Choroid plexus epithelial cell (primary cell): ENCODE data around the gene IL16.

ENCODE experiments used
- DNase-seq: peaks from one replicate; pipeline ENCODE4 v3.0.0-alpha.2; 2010; ENCODE audit warnings: low read depth
- H3K4me3 ChIP-seq: 2 replicates; pipeline ENCODE4 v1.5.1; 2011; ENCODE audit warnings: low read depth, mild to moderate bottlenecking, control low read depth, low read length, moderate library complexity
- TF ChIP-seq, protein P1 (sequence below): conservative IDR thresholded peaks from 2 replicates; pipeline ENCODE4 v1.5.1; 2011; ENCODE audit warnings: low read depth, mild to moderate bottlenecking, control low read depth, inconsistent platforms, low read length, moderate library complexity

The IL16 gene

DNA sequence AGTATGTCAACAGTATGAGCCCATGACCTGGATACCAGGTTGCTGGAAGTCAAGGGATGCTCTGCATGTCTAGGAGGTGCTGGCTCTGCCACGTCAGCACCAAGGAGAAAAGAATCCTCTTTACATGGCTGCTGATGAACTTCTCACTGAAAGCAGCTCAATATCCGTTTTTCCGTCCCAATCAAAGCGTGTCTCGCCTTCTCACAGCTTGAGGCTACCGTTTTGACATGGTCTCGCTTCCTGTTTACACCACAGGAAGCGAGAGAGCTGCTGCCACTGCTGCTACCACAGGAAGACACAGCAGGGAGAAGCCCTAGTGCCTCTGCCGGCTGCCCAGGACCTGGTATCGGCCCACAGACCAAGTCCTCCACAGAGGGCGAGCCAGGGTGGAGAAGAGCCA is 100.0 kb downstream of the IL16 start:
- no peak overlapping the region for H3K4me3 ChIP-seq
- TF ChIP-seq, protein P1, sequence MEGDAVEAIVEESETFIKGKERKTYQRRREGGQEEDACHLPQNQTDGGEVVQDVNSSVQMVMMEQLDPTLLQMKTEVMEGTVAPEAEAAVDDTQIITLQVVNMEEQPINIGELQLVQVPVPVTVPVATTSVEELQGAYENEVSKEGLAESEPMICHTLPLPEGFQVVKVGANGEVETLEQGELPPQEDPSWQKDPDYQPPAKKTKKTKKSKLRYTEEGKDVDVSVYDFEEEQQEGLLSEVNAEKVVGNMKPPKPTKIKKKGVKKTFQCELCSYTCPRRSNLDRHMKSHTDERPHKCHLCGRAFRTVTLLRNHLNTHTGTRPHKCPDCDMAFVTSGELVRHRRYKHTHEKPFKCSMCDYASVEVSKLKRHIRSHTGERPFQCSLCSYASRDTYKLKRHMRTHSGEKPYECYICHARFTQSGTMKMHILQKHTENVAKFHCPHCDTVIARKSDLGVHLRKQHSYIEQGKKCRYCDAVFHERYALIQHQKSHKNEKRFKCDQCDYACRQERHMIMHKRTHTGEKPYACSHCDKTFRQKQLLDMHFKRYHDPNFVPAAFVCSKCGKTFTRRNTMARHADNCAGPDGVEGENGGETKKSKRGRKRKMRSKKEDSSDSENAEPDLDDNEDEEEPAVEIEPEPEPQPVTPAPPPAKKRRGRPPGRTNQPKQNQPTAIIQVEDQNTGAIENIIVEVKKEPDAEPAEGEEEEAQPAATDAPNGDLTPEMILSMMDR: no peak
- peak; percentile 54 for DNase-seq

DNA sequence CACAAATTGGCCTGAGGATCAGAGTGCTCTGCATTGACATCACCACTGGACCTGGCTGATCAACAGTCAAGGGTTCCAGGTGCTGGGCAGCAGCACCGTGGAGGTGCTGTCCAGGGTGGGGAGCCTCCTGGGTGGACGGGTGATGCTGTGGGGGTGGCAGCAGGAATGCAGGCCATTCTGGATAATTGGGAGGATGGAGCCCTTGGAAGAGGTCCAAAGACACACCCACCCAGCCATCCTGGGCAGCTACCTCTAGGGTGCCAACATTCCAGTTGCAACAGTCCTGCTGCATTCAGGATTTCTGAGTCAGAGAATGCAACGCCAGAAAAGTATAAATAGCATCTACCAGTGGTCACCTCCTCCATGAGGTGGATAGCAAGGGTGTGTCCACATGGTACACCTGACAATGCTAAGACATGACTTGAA is 100.5 kb downstream of the IL16 start:
- H3K4me3 ChIP-seq: no peak overlapping the region
- TF ChIP-seq, protein P1: no peak
- peak; percentile 39 for DNase-seq

DNA sequence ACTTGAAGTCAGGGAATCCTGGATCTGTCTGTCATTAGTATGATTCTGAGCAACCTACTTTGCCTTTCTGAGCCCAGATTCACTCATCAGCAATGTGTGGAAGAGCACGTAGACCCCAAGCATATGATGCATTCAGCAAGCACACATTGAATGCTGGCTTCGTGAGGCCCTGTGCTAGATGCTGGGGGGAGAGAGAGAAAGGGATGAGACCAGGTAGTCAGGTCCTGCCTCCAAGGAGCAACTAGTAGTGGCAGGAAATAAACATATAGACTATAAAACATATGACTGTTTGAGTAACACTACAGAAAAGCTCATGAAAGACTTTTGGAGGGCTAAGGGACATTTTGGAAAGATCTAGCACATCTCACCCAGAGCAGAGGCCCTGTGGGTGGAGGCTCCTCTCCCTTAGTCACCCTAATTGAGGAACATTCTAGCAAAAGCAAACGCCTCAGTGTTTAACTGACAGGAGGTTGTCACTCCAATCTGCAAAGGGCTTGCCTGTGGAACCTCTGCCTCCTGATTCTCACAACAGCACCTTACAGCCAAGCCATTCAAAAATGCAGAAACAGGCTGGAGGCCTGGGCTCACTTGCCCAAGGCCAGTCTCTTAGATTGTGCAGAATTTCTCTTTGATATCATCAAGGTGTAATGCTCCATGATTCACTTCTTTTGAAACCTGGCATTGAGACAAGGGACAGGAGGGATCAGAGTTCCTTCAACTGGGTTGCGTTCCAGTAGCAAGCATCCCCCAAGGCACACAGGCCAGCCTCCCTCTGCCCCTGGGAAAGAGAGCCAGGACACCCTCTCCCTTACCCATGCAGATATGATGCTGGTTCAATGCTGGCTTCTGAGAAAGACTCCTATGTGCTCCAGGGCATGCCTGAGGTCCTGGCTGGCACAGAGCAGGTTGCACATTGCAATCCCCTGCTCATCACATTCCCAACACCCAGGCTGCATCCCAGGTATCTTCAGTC is 101.2 kb downstream of the IL16 start:
- TF ChIP-seq, protein P1: no peak
- no peak for DNase-seq
- no peak overlapping the region for H3K4me3 ChIP-seq

DNA sequence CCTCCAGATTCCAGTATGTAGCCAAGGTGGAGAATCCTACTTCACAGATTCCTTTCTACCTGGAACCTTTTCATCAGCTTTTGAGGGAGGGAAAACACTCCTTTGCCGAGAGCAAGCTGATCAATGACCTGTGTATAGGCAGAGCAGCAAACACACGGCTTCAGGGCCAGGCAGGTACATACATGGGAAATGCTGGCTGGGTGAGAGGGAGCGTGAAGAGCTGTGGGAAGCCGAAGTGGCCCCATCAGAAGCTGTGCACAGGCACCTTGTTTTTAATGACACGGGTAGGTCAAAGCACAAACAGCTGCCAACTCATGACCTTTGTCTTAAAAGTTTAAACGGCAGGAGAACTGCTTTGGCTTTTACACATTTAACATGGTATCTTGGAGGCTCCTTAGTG is 101.9 kb downstream of the IL16 start:
- DNase-seq: no peak
- no peak overlapping the region for H3K4me3 ChIP-seq
- TF ChIP-seq, protein P1: no peak

DNA sequence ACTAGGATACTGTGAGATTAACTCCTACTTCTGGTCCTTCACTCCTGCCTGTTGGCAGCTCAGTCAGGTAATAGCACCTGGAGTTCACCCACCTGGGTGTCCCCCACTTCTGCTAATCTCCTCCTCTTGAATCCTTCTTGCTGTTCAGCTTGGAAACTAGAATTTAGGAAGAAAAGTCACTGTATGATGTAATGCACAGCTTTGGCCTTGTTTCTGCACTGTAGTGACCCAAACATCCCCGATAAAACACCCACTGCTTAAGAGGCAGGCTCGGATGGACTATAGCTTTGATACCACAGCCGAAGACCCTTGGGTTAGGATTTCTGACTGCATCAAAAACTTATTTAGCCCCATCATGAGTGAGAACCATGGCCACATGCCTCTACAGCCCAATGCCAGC is 102.5 kb downstream of the IL16 start:
- TF ChIP-seq, protein P1: no peak
- H3K4me3 ChIP-seq: no peak overlapping the region
- no peak for DNase-seq

DNA sequence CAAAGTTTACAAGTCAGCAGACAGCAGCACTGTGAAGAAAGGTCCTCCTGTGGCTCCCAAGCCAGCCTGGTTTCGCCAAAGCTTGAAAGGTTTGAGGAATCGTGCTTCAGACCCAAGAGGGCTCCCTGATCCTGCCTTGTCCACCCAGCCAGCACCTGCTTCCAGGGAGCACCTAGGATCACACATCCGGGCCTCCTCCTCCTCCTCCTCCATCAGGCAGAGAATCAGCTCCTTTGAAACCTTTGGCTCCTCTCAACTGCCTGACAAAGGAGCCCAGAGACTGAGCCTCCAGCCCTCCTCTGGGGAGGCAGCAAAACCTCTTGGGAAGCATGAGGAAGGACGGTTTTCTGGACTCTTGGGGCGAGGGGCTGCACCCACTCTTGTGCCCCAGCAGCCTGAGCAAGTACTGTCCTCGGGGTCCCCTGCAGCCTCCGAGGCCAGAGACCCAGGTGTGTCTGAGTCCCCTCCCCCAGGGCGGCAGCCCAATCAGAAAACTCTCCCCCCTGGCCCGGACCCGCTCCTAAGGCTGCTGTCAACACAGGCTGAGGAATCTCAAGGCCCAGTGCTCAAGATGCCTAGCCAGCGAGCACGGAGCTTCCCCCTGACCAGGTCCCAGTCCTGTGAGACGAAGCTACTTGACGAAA is 103.1 kb downstream of the IL16 start:
- no peak overlapping the region for H3K4me3 ChIP-seq
- DNase-seq: no peak
- TF ChIP-seq, protein P1: no peak
